Stimulated activated CD8-positive, alpha-beta memory T cell treated with anti-CD3 and anti-CD28 coated beads, Interleukin-2, amount 100 ng/mL, for 1 hour (primary cell): ENCODE measurements around the gene LIPA.
"Not testable (repeated sequence)": the region's sequence is repeated elsewhere in the genome, so short reads cannot be mapped to it uniquely, and the experiment has no call there.

ENCODE experiments used
- DNase-seq, 2 donors: peaks; one replicate each; pipeline ENCODE4 v3.0.0-alpha.2; 2020; ENCODE audit warnings: low read depth in 2 of 2

LIPA gene

GRCh38 chr10:89270153-89270483, 18.5 kb upstream of the LIPA start:
- no peak for DNase-seq

- DNase-seq: no peak
Observed at GRCh38 chr10:89269433-89270152, 18.0 kb upstream of the LIPA start.

- no peak for DNase-seq
Observed at GRCh38 chr10:89266721-89267453, 15.3 kb upstream of the LIPA start.

- DNase-seq: no peak
Observed at GRCh38 chr10:89263531-89263930, 12.0 kb upstream of the LIPA start.

GRCh38 chr10:89263091-89263490, 11.5 kb upstream of the LIPA start:
- DNase-seq: no peak

GRCh38 chr10:89262086-89263051, 10.8 kb upstream of the LIPA start:
- DNase-seq: no peak

GRCh38 chr10:89258881-89259280, 7.3 kb upstream of the LIPA start:
- DNase-seq: no peak

- no peak for DNase-seq
Observed at GRCh38 chr10:89257581-89257980, 6.0 kb upstream of the LIPA start.

GRCh38 chr10:89256962-89257361, 5.4 kb upstream of the LIPA start:
- no peak for DNase-seq

- no peak for DNase-seq
Observed at GRCh38 chr10:89256340-89256739, 4.8 kb upstream of the LIPA start.

- no peak for DNase-seq
Observed at GRCh38 chr10:89255793-89256192, 4.2 kb upstream of the LIPA start.

GRCh38 chr10:89255091-89255579, 3.6 kb upstream of the LIPA start:
- not testable (repeated sequence) for DNase-seq

- no peak for DNase-seq
Observed at GRCh38 chr10:89252225-89252585, 630 bp upstream of the LIPA start.

GRCh38 chr10:89250865-89251408, 638 bp downstream of the LIPA start:
- DNase-seq: no peak

GRCh38 chr10:89248990-89249389, 2.6 kb downstream of the LIPA start:
- DNase-seq: no peak

- DNase-seq: not testable (repeated sequence)
Observed at GRCh38 chr10:89247623-89248022, 4.0 kb downstream of the LIPA start.

GRCh38 chr10:89245802-89246201, 5.8 kb downstream of the LIPA start:
- DNase-seq: no peak

- DNase-seq: no peak
Observed at GRCh38 chr10:89242840-89243568, 8.6 kb downstream of the LIPA start.

GRCh38 chr10:89242345-89242684, 9.3 kb downstream of the LIPA start:
- no peak for DNase-seq

GRCh38 chr10:89241486-89242344, 9.9 kb downstream of the LIPA start:
- no peak for DNase-seq
